ENCODE data around the gene TMEM60. TPM values are rescaled to one million over a fixed set of nuclear protein-coding genes. Genes with fewer than 3 reads are reported as not detected.

TMEM60 gene
- total and polyA plus RNA-seq, 2 donors (not counting 1 experiment from before 2014, with no cell fraction given) = 5.0 to 20.4 TPM

DNA sequence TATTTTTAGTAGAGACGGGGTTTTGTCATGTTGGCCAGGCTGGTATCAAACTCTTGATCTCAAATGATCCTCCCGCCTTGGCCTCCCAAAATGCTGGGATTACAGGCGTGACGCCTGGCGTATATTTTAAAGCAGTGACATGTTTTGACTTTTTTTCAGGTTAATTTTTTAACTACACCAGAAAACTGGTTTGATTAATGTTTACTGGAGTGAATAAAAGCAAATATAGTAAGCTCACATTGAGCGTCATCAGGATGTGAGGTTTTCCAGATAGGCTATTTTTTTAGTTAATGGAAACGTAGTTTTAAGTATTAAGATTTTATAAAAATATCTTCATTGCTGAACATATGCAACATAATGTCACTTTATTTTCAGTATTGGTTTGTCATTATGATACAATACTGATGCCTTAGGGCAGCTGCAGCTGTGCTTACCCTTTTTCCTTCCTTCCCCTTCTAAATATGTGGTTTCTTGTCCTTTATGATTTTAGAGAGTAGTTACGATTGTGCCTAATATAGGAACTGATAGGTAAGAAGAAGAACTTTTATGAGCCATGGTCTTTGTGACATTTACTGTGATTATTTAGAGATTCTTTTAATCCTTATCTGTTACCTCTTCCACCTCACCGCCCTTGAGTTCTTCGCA, 37.3 kb downstream of the TMEM60 start:
- H3K4me2 ChIP-seq (replicated peaks; ENCODE audit: low read depth, low read length, poor library complexity, severe bottlenecking) = peak overlapping the region; percentile 26
- no peak overlapping the region for H2AFZ ChIP-seq (ENCODE audit: insufficient read depth, low read depth, low read length, poor library complexity, severe bottlenecking)
- H3K27me3 Mint-ChIP-seq = no peaks in the 10 kb centered on the region
- no peak for TF ChIP-seq EZH2 (IDR thresholded peaks at IDR 0.05; ENCODE audit: borderline replicate concordance, insufficient read depth, low read depth, low read length, poor library complexity, severe bottlenecking)
- TF ChIP-seq, protein P1, sequence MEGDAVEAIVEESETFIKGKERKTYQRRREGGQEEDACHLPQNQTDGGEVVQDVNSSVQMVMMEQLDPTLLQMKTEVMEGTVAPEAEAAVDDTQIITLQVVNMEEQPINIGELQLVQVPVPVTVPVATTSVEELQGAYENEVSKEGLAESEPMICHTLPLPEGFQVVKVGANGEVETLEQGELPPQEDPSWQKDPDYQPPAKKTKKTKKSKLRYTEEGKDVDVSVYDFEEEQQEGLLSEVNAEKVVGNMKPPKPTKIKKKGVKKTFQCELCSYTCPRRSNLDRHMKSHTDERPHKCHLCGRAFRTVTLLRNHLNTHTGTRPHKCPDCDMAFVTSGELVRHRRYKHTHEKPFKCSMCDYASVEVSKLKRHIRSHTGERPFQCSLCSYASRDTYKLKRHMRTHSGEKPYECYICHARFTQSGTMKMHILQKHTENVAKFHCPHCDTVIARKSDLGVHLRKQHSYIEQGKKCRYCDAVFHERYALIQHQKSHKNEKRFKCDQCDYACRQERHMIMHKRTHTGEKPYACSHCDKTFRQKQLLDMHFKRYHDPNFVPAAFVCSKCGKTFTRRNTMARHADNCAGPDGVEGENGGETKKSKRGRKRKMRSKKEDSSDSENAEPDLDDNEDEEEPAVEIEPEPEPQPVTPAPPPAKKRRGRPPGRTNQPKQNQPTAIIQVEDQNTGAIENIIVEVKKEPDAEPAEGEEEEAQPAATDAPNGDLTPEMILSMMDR (IDR thresholded peaks at IDR 0.05) = no peak
- POLR2A ChIA-PET = no interaction called here
- H3K79me2 ChIP-seq (ENCODE audit: control insufficient read depth, insufficient read depth, low read length) = peaks cover 70% of the 10 kb centered on the region
- H3K4me3 Mint-ChIP-seq = peak overlapping the region; percentile 13
- H3K9me3 Mint-ChIP-seq (ENCODE audit: insufficient read depth) = no peaks in the 10 kb centered on the region
- H3K27ac ChIP-seq (ENCODE audit: low read length in 2 of 2) = peak overlapping the region in 1 of 2 donors; percentile 59
- no peaks in the 10 kb centered on the region for H3K9me3 ChIP-seq (ENCODE audit: control extremely low read depth in 1 of 3, control insufficient read depth in 2 of 3, insufficient read depth in 1 of 3, low read length in 2 of 3)
- H3K36me3 ChIP-seq (replicated peaks in 1 of 2; ENCODE audit: control extremely low read depth in 1 of 2, control insufficient read depth in 1 of 2, extremely low read depth in 1 of 2, insufficient read depth in 2 of 2, low read length in 1 of 2) = peaks cover 2 to 6% of the 10 kb centered on the region in 2 experiments
- H3K27ac Mint-ChIP-seq = peak overlapping the region; percentile 34
- H3K4me3 ChIP-seq (ENCODE audit: control extremely low read depth in 1 of 5, extremely low read depth in 1 of 5, insufficient read depth in 1 of 5, low read depth in 2 of 5, low read length in 4 of 5) = no peak overlapping the region
- H3K4me1 ChIP-seq (ENCODE audit: control insufficient read depth in 2 of 2, insufficient read depth in 2 of 2, low read length in 2 of 2) = peaks cover 17 to 21% of the 10 kb centered on the region in 2 donors
- H3K9ac ChIP-seq (ENCODE audit: low read length) = no peak overlapping the region
- intact Hi-C loops (cut with micrococcal nuclease) = no loop called here
- CTCF ChIA-PET = interaction anchor here (0.6 to 3.7 kb wide), 13 partner anchors 10 to 175 kb away, joined by 3 to 155 read pairs (median 8); no protein-coding TSS in a partner anchor
- no peak for DNase-seq
- no CpG with 5 or more reads among the region's 10 CpGs for WGBS (ENCODE audit: insufficient coverage)
- H3K27me3 ChIP-seq (replicated peaks in 1 of 4; ENCODE audit: control extremely low read depth in 1 of 4, control insufficient read depth in 3 of 4, insufficient read depth in 4 of 4, low read length in 3 of 4) = no peaks in the 10 kb centered on the region
- no peak for ATAC-seq (ENCODE audit: low read depth)
- peaks cover 21% of the 10 kb centered on the region for H4K20me1 ChIP-seq (ENCODE audit: control insufficient read depth, insufficient read depth, low read length, poor library complexity, severe bottlenecking)
- peaks cover 63% of the 10 kb centered on the region for H3K4me1 Mint-ChIP-seq

DNA sequence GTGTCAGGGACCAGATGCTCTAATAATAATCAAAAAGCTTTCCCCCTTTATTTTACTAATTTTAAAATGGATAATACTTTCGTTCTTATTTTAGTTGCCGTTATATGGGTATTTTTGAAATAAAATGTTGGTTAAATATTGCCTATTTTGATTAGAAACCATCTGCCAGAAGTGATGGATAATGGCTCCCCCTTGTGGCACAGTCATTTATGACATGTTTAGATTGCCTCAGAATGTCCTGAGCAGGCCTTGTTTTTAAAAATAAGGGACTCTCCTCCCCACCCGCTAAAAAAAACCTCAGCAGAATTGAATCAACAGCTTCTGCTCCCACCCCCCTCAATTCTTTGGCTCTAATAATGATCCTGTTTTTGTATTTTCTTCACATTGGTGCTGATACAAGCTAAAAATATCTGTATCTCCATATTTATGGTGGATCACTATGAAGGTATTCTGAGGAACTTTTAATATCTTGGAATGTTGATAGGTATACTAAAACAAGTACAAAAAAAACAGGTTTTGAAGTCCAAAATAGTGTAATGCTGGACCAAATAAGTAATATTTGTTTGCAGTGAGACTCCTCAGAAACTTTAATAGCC, 38.8 kb downstream of the TMEM60 start:
- Mint-ChIP-seq H3K9me3 (ENCODE audit: insufficient read depth) (no peaks in the 10 kb centered on the region), H3K4me1 (peaks cover 58% of the 10 kb centered on the region), H3K4me3 (no peak overlapping the region), H3K27me3 (no peaks in the 10 kb centered on the region), H3K27ac (peak overlapping the region; percentile 1)
- no peaks in the 10 kb centered on the region for H3K9me3 ChIP-seq (ENCODE audit: control extremely low read depth in 1 of 3, control insufficient read depth in 2 of 3, insufficient read depth in 1 of 3, low read length in 2 of 3)
- TF ChIP-seq EZH2 (IDR thresholded peaks at IDR 0.05; ENCODE audit: borderline replicate concordance, insufficient read depth, low read depth, low read length, poor library complexity, severe bottlenecking) = no peak
- TF ChIP-seq, protein P1 (IDR thresholded peaks at IDR 0.05) = peak; percentile 95
- H3K27ac ChIP-seq (ENCODE audit: low read length in 2 of 2) = peak overlapping the region in 1 of 2 donors; percentile 59
- DNase-seq (peak; percentile 82), ATAC-seq (ENCODE audit: low read depth) (peak; percentile 71)
- peaks cover 17 to 21% of the 10 kb centered on the region in 2 donors for H3K4me1 ChIP-seq (ENCODE audit: control insufficient read depth in 2 of 2, insufficient read depth in 2 of 2, low read length in 2 of 2)
- peaks cover 21% of the 10 kb centered on the region for H4K20me1 ChIP-seq (ENCODE audit: control insufficient read depth, insufficient read depth, low read length, poor library complexity, severe bottlenecking)
- no peak overlapping the region for H3K4me3 ChIP-seq (ENCODE audit: control extremely low read depth in 1 of 5, extremely low read depth in 1 of 5, insufficient read depth in 1 of 5, low read depth in 2 of 5, low read length in 4 of 5)
- no peaks in the 10 kb centered on the region for H3K27me3 ChIP-seq (replicated peaks in 1 of 4; ENCODE audit: control extremely low read depth in 1 of 4, control insufficient read depth in 3 of 4, insufficient read depth in 4 of 4, low read length in 3 of 4)
- H3K79me2 ChIP-seq (ENCODE audit: control insufficient read depth, insufficient read depth, low read length) = peaks cover 67% of the 10 kb centered on the region
- H3K4me2 ChIP-seq (replicated peaks; ENCODE audit: low read depth, low read length, poor library complexity, severe bottlenecking) = peak overlapping the region; percentile 30
- intact Hi-C loops (cut with micrococcal nuclease) = loop anchor here (1.0 to 10.0 kb wide), 7 partner anchors 38 to 395 kb away; partner anchors contain the start of genes PHTF2, RSBN1L and TMEM60
- peak overlapping the region; percentile 13 for H2AFZ ChIP-seq (ENCODE audit: insufficient read depth, low read depth, low read length, poor library complexity, severe bottlenecking)
- no CpG with 5 or more reads among the region's 3 CpGs for WGBS (ENCODE audit: insufficient coverage)
- POLR2A ChIA-PET = interaction anchor here (0.8 kb wide), 1 partner anchor 63 kb away, joined by 3 read pairs; the partner anchor contains the start of gene RSBN1L
- no peak overlapping the region for H3K9ac ChIP-seq (ENCODE audit: low read length)
- H3K36me3 ChIP-seq (replicated peaks in 1 of 2; ENCODE audit: control extremely low read depth in 1 of 2, control insufficient read depth in 1 of 2, extremely low read depth in 1 of 2, insufficient read depth in 2 of 2, low read length in 1 of 2) = no peaks in the 10 kb centered on the region
- CTCF ChIA-PET = interaction anchor here (0.6 to 3.7 kb wide), 40 partner anchors 9 to 473 kb away, joined by 3 to 155 read pairs (median 4); partner anchors contain the start of genes PHTF2, RSBN1L and TMEM60

Measured in B cell (primary cell).